ENCODE data around the gene TICAM1. TPM values are rescaled to one million over a fixed set of nuclear protein-coding genes. Genes with fewer than 3 reads are reported as not detected.

The TICAM1 gene
- total and polyA plus RNA-seq, 2 of the 13 experiments (the other 11 are each of a cell fraction or from before 2014, with no cell fraction given), result 0.33 to 0.95 TPM

GRCh38 chr19:4815426-4816201 lies 15.9 kb downstream of the TICAM1 start (continued):
- TF ChIP-seq, protein P1, sequence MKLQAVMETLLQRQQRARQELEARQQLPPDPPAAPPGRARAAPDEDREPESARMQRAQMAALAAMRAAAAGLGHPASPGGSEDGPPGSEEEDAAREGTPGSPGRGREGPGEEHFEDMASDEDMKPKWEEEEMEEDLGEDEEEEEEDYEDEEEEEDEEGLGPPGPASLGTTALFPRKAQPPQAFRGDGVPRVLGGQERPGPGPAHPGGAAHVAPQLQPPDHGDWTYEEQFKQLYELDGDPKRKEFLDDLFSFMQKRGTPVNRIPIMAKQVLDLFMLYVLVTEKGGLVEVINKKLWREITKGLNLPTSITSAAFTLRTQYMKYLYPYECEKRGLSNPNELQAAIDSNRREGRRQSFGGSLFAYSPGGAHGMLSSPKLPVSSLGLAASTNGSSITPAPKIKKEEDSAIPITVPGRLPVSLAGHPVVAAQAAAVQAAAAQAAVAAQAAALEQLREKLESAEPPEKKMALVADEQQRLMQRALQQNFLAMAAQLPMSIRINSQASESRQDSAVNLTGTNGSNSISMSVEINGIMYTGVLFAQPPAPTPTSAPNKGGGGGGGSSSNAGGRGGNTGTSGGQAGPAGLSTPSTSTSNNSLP (IDR thresholded peaks at IDR 0.05; ENCODE audit: low read depth, low read length), result no peak; the same call in 1 of the 2 replicates
- TF ChIP-seq ZSCAN25 (CRISPR knock-in tag; IDR thresholded peaks at IDR 0.05) (no peak), ZSCAN20 (CRISPR knock-in tag; IDR thresholded peaks at IDR 0.05; ENCODE audit: borderline replicate concordance) (no peak), BRD4 (CRISPR knock-in tag; IDR thresholded peaks at IDR 0.05) (no peak), ZSCAN9 (CRISPR knock-in tag; IDR thresholded peaks at IDR 0.05; ENCODE audit: borderline replicate concordance) (no peak), CSRNP2 (CRISPR knock-in tag; conservative IDR thresholded peaks at IDR 0.05; ENCODE audit: low read depth) (no peak), ERF (CRISPR knock-in tag; IDR thresholded peaks at IDR 0.05) (peak; percentile 89), ZXDC (CRISPR knock-in tag; IDR thresholded peaks at IDR 0.05) (no peak), ELF4 (CRISPR knock-in tag; IDR thresholded peaks at IDR 0.05; ENCODE audit: borderline replicate concordance) (peak; percentile 98), ZMYM3 (CRISPR knock-in tag; IDR thresholded peaks at IDR 0.05) (peak; percentile 50), ZNF18 (CRISPR knock-in tag; IDR thresholded peaks at IDR 0.05; ENCODE audit: insufficient replicate concordance) (no peak), ZNF224 (CRISPR knock-in tag; IDR thresholded peaks at IDR 0.05) (no peak), SALL2 (CRISPR knock-in tag; IDR thresholded peaks at IDR 0.05) (no peak)
- TF ChIP-seq, protein P2, sequence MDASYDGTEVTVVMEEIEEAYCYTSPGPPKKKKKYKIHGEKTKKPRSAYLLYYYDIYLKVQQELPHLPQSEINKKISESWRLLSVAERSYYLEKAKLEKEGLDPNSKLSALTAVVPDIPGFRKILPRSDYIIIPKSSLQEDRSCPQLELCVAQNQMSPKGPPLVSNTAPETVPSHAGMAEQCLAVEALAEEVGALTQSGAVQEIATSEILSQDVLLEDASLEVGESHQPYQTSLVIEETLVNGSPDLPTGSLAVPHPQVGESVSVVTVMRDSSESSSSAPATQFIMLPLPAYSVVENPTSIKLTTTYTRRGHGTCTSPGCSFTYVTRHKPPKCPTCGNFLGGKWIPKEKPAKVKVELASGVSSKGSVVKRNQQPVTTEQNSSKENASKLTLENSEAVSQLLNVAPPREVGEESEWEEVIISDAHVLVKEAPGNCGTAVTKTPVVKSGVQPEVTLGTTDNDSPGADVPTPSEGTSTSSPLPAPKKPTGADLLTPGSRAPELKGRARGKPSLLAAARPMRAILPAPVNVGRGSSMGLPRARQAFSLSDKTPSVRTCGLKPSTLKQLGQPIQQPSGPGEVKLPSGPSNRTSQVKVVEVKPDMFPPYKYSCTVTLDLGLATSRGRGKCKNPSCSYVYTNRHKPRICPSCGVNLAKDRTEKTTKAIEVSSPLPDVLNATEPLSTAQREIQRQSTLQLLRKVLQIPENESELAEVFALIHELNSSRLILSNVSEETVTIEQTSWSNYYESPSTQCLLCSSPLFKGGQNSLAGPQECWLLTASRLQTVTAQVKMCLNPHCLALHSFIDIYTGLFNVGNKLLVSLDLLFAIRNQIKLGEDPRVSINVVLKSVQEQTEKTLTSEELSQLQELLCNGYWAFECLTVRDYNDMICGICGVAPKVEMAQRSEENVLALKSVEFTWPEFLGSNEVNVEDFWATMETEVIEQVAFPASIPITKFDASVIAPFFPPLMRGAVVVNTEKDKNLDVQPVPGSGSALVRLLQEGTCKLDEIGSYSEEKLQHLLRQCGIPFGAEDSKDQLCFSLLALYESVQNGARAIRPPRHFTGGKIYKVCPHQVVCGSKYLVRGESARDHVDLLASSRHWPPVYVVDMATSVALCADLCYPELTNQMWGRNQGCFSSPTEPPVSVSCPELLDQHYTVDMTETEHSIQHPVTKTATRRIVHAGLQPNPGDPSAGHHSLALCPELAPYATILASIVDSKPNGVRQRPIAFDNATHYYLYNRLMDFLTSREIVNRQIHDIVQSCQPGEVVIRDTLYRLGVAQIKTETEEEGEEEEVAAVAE (CRISPR knock-in tag; IDR thresholded peaks at IDR 0.05; ENCODE audit: borderline replicate concordance), result no peak
- TF ChIP-seq, protein P3, sequence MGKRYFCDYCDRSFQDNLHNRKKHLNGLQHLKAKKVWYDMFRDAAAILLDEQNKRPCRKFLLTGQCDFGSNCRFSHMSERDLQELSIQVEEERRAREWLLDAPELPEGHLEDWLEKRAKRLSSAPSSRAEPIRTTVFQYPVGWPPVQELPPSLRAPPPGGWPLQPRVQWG (CRISPR knock-in tag; IDR thresholded peaks at IDR 0.05; ENCODE audit: borderline replicate concordance, low read depth), result no peak

Data from HepG2 (cell line).